Tibial nerve (tissue), 4 donors: ENCODE results near the gene A4GALT.

Source experiments
- EP300 ChIP-seq, 2 donors: sonication (generic); formaldehyde crosslinking; IDR thresholded peaks; one replicate each; pipeline ENCODE4 v1.6.1; 2017; ENCODE audit warnings: antibody characterized with exemption in 2 of 2, mild to moderate bottlenecking in 1 of 2
- POLR2A ChIP-seq, 2 donors: fragments of 450-650 bp; IDR thresholded peaks; one replicate each; pipeline ENCODE4 v1.6.1; 2017; ENCODE audit warnings: antibody characterized with exemption in 2 of 2, mild to moderate bottlenecking in 2 of 2, moderate library complexity in 2 of 2
- TF ChIP-seq, protein P1 (sequence below), 5 experiments: fragments of 200-600 bp in 3 of 5; fragments of 450-650 bp in 2 of 5; sonication (generic) in 3 of 5; IDR thresholded peaks; one replicate each; pipeline ENCODE4 v1.5.1; 2016 to 2019; ENCODE audit warnings: antibody characterized with exemption in 5 of 5, mild to moderate bottlenecking in 3 of 5, moderate library complexity in 2 of 5

GRCh38 chr22:42695294-42695693, 25.4 kb downstream of the A4GALT start:
- TF ChIP-seq, protein P1, sequence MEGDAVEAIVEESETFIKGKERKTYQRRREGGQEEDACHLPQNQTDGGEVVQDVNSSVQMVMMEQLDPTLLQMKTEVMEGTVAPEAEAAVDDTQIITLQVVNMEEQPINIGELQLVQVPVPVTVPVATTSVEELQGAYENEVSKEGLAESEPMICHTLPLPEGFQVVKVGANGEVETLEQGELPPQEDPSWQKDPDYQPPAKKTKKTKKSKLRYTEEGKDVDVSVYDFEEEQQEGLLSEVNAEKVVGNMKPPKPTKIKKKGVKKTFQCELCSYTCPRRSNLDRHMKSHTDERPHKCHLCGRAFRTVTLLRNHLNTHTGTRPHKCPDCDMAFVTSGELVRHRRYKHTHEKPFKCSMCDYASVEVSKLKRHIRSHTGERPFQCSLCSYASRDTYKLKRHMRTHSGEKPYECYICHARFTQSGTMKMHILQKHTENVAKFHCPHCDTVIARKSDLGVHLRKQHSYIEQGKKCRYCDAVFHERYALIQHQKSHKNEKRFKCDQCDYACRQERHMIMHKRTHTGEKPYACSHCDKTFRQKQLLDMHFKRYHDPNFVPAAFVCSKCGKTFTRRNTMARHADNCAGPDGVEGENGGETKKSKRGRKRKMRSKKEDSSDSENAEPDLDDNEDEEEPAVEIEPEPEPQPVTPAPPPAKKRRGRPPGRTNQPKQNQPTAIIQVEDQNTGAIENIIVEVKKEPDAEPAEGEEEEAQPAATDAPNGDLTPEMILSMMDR (IDR thresholded peaks at IDR 0.05), result no peak
- TF ChIP-seq EP300 (IDR thresholded peaks at IDR 0.05) (no peak), POLR2A (IDR thresholded peaks at IDR 0.05) (no peak)
